Liver (tissue), 9 donors: ENCODE measurements around the gene PDE4D. TPM values are rescaled to one million over a fixed set of nuclear protein-coding genes. Genes with fewer than 3 reads are reported as not detected.

Experiments
- DNase-seq: peaks from one replicate; pipeline ENCODE4 v3.0.0-alpha.2; 2017; ENCODE audit warnings: low spot score
- H3K27ac ChIP-seq, 2 donors: one replicate each; pipeline ENCODE4 v1.7.0; 2013; ENCODE audit warnings: inconsistent platforms in 2 of 2, low read length in 2 of 2, control low read depth in 1 of 2, low read depth in 1 of 2, mild to moderate bottlenecking in 1 of 2
- H3K27me3 ChIP-seq, 4 donors: one replicate each; pipeline versions ENCODE4 v1.6.1 to v1.7.0; 2013; ENCODE audit warnings: low read length in 3 of 4, inconsistent platforms in 1 of 4, mild to moderate bottlenecking in 1 of 4, moderate library complexity in 1 of 4; ENCODE audit not compliant: control insufficient read depth in 4 of 4, insufficient read depth in 4 of 4
- H3K36me3 ChIP-seq, 4 donors: one replicate each; pipeline versions ENCODE4 v1.6.1 to v1.7.0; 2013; ENCODE audit warnings: low read length in 3 of 4, mild to moderate bottlenecking in 3 of 4, low read depth in 1 of 4, moderate library complexity in 1 of 4; ENCODE audit not compliant: control insufficient read depth in 4 of 4, insufficient read depth in 3 of 4
- H3K4me1 ChIP-seq, 4 donors: one replicate each; pipeline versions ENCODE4 v1.6.1 to v1.7.0; 2013; ENCODE audit warnings: low read length in 3 of 4, mild to moderate bottlenecking in 3 of 4, moderate library complexity in 1 of 4; ENCODE audit not compliant: control insufficient read depth in 4 of 4, insufficient read depth in 4 of 4
- H3K4me3 ChIP-seq, 3 donors: one replicate each; pipeline versions ENCODE4 v1.6.1 to v1.7.0; 2013; ENCODE audit warnings: low read length in 3 of 3, control low read depth in 1 of 3, low read depth in 1 of 3, mild to moderate bottlenecking in 1 of 3
- H3K9ac ChIP-seq, 2 donors: one replicate each; pipeline ENCODE4 v1.7.0; 2013; ENCODE audit warnings: low read length in 2 of 2, mild to moderate bottlenecking in 2 of 2, moderate library complexity in 2 of 2, control low read depth in 1 of 2, low read depth in 1 of 2
- H3K9me3 ChIP-seq, 4 donors: one replicate each; pipeline versions ENCODE4 v1.6.1 to v1.7.0; 2013; ENCODE audit warnings: low read length in 3 of 4; ENCODE audit not compliant: control insufficient read depth in 4 of 4
- FOXA1 ChIP-seq: IDR thresholded peaks from 2 replicates; pipeline ENCODE4 v1.6.1; 2016; ENCODE audit warnings: antibody characterized with exemption
- FOXA2 ChIP-seq: IDR thresholded peaks from 2 replicates; pipeline ENCODE4 v1.6.1; 2016; ENCODE audit warnings: antibody characterized with exemption
- GABPA ChIP-seq, 2 donors: IDR thresholded peaks in 1 of 2; conservative IDR thresholded peaks in 1 of 2; 2 replicates each; pipeline ENCODE4 v1.6.1; 2016; ENCODE audit warnings: antibody characterized with exemption in 2 of 2, mild to moderate bottlenecking in 1 of 2, moderate library complexity in 1 of 2
- HNF4G ChIP-seq: IDR thresholded peaks from 2 replicates; pipeline ENCODE4 v1.6.1; 2016; ENCODE audit warnings: antibody characterized with exemption
- JUND ChIP-seq, 2 donors: IDR thresholded peaks; 2 replicates each; pipeline ENCODE4 v1.6.1; 2016; ENCODE audit warnings: antibody characterized with exemption in 2 of 2
- NR2F2 ChIP-seq: IDR thresholded peaks from 2 replicates; pipeline ENCODE4 v1.6.1; 2016; ENCODE audit warnings: antibody characterized with exemption
- RAD21 ChIP-seq, 2 donors: IDR thresholded peaks; 2 replicates each; pipeline ENCODE4 v1.6.1; 2016; ENCODE audit warnings: antibody characterized with exemption in 2 of 2, mild to moderate bottlenecking in 2 of 2
- RXRA ChIP-seq, 2 donors: IDR thresholded peaks; 2 replicates each; pipeline ENCODE4 v1.6.1; 2017 to 2018; ENCODE audit warnings: antibody characterized with exemption in 2 of 2, mild to moderate bottlenecking in 1 of 2
- SP1 ChIP-seq: IDR thresholded peaks from 2 replicates; pipeline ENCODE4 v1.6.1; 2018; ENCODE audit warnings: antibody characterized with exemption, mild to moderate bottlenecking
- TAF1 ChIP-seq: conservative IDR thresholded peaks from 2 replicates; pipeline ENCODE4 v1.6.1; 2016; ENCODE audit warnings: antibody characterized with exemption, mild to moderate bottlenecking
- YY1 ChIP-seq: IDR thresholded peaks from 2 replicates; pipeline ENCODE4 v1.6.1; 2016; ENCODE audit warnings: antibody characterized with exemption, mild to moderate bottlenecking
- WGBS: extraction: QIAGEN DNeasy Blood & Tissue Kit; methylation state at CpG from one replicate; pipeline ENCODE4 v1.1.7; 2013; 5-methylcytosine and 5-hydroxymethylcytosine counted together
- polyA plus RNA-seq, 2 donors: library from polyadenylated mRNA; stranded (reverse) in 1 of 2; unstranded in 1 of 2; fragments of 200-250 nt in 1 of 2; fragments of >200 nt in 1 of 2; fragmentation: Nextera tagmentation in 1 of 2; extraction: Ambion mirVana in 1 of 2; gene quantifications; one replicate each; pipeline versions ENCODE4 v1.2.1 to v1.2.3, GENCODE V29; 2013 to 2015
- total RNA-seq, 2 donors: library from RNA; depleted of rRNA; stranded (reverse); fragments of >200 nt; gene quantifications; one replicate each; pipeline ENCODE4 v1.2.3, GENCODE V29; 2014
- TF ChIP-seq, protein P1 (sequence below): fragments of 150-350 bp; IDR thresholded peaks from 2 replicates; pipeline ENCODE4 v1.5.1; 2017; ENCODE audit warnings: improper control_type of control experiment, low read depth, low read length; ENCODE audit not compliant: missing input control
- TF ChIP-seq, protein P2 (sequence below): IDR thresholded peaks from 2 replicates; pipeline ENCODE4 v1.6.1; 2016; ENCODE audit warnings: antibody characterized with exemption
- TF ChIP-seq, protein P3 (sequence below): IDR thresholded peaks from 2 replicates; pipeline ENCODE4 v1.6.1; 2016; ENCODE audit warnings: antibody characterized with exemption
- TF ChIP-seq, protein P4 (sequence below): IDR thresholded peaks from 2 replicates; pipeline ENCODE4 v1.6.1; 2016; ENCODE audit warnings: antibody characterized with exemption
- TF ChIP-seq, protein P5 (sequence below): IDR thresholded peaks from 2 replicates; pipeline ENCODE4 v1.6.1; 2016; ENCODE audit warnings: antibody characterized with exemption, mild to moderate bottlenecking
- donor health status: healthy.
- donor health status: healthy.
- donor health status: healthy.
- donor health status: healthy.
- donor health status: healthy.

Gene PDE4D
- total and polyA plus RNA-seq, 4 donors: 0.67 to 11.9 (median 6.5) TPM

DNA sequence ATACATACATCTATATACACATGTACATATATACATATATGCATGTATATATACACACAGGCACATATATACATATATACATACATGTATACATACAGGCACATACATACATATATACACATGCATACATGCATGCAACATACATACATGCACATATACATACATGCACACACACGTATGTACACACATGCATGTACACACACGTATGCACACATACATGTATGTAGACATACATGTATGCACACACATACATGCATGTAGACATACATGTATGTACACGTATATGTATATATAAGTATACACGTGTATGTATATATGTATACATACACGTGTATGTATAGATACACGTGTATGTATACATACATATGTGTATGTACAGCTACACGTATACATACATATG, 693.7 kb downstream of the PDE4D start:
- TF ChIP-seq GABPA (IDR thresholded peaks at IDR 0.05 in 1 of 2, conservative IDR thresholded peaks at IDR 0.05 in 1 of 2) (no peak), RAD21 (IDR thresholded peaks at IDR 0.05) (no peak)
- TF ChIP-seq, protein P1, sequence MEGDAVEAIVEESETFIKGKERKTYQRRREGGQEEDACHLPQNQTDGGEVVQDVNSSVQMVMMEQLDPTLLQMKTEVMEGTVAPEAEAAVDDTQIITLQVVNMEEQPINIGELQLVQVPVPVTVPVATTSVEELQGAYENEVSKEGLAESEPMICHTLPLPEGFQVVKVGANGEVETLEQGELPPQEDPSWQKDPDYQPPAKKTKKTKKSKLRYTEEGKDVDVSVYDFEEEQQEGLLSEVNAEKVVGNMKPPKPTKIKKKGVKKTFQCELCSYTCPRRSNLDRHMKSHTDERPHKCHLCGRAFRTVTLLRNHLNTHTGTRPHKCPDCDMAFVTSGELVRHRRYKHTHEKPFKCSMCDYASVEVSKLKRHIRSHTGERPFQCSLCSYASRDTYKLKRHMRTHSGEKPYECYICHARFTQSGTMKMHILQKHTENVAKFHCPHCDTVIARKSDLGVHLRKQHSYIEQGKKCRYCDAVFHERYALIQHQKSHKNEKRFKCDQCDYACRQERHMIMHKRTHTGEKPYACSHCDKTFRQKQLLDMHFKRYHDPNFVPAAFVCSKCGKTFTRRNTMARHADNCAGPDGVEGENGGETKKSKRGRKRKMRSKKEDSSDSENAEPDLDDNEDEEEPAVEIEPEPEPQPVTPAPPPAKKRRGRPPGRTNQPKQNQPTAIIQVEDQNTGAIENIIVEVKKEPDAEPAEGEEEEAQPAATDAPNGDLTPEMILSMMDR: no peak
- TF ChIP-seq, protein P2, sequence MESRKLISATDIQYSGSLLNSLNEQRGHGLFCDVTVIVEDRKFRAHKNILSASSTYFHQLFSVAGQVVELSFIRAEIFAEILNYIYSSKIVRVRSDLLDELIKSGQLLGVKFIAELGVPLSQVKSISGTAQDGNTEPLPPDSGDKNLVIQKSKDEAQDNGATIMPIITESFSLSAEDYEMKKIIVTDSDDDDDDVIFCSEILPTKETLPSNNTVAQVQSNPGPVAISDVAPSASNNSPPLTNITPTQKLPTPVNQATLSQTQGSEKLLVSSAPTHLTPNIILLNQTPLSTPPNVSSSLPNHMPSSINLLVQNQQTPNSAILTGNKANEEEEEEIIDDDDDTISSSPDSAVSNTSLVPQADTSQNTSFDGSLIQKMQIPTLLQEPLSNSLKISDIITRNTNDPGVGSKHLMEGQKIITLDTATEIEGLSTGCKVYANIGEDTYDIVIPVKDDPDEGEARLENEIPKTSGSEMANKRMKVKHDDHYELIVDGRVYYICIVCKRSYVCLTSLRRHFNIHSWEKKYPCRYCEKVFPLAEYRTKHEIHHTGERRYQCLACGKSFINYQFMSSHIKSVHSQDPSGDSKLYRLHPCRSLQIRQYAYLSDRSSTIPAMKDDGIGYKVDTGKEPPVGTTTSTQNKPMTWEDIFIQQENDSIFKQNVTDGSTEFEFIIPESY: no peak
- TF ChIP-seq, protein P3, sequence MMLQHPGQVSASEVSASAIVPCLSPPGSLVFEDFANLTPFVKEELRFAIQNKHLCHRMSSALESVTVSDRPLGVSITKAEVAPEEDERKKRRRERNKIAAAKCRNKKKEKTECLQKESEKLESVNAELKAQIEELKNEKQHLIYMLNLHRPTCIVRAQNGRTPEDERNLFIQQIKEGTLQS: no peak
- no peak for DNase-seq
- Histone ChIP-seq H3K36me3 (no peaks in the 10 kb centered on the region), H3K27ac (no peak overlapping the region), H3K9ac (no peak overlapping the region), H3K9me3 (no peaks in the 10 kb centered on the region), H3K27me3 (no peaks in the 10 kb centered on the region), H3K4me1 (no peaks in the 10 kb centered on the region), H3K4me3 (no peak overlapping the region)
- 81% methylated on average over 7 of the region's 7 CpGs for WGBS

DNA sequence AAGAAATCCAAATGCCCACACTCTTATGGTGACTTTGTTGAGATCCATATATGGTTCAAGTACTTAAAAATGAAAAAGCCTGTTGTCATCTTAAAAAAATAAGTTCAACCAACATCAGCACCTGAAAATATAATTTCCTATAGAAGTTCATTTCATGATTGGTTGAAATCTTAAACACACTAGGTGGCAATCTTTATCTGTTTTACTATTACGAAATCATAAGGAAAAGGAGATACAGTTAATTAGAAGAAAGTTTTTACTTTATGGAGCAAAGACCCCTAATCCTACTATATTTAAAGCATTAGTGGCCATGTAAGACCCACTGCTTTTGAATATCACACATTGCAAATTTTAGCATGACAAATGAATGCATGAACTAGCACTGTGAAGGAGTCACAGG, 694.7 kb downstream of the PDE4D start:
- Histone ChIP-seq H3K9me3 (no peaks in the 10 kb centered on the region), H3K4me1 (no peaks in the 10 kb centered on the region), H3K4me3 (no peak overlapping the region), H3K9ac (no peak overlapping the region), H3K27me3 (no peaks in the 10 kb centered on the region), H3K36me3 (no peaks in the 10 kb centered on the region), H3K27ac (no peak overlapping the region)
- DNase-seq: no peak
- 87% methylated on average over 1 of the region's 1 CpG for WGBS
- TF ChIP-seq JUND (IDR thresholded peaks at IDR 0.05) (no peak), TAF1 (no peak)
- TF ChIP-seq, protein P4, sequence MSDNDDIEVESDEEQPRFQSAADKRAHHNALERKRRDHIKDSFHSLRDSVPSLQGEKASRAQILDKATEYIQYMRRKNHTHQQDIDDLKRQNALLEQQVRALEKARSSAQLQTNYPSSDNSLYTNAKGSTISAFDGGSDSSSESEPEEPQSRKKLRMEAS: no peak

DNA sequence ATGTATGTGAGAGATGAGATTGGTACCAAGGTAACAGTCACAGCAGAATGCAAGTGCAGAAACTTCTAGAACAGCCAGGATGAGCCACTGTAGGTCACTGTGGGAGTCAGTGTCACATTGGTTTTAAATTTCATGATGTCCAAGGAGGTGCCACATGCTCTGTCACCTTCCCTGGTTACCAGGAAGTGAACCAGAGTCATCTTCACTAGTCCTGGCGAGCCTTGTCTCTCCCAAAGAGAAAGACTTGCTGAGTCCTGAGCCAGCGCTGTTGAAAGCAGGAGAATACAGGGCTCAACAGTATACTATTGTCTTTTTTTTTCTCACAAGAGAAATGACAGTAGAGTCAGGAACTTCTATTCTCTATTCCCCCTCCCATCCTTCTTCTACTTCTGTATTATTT, 695.2 kb downstream of the PDE4D start:
- Histone ChIP-seq H3K9ac (no peak overlapping the region), H3K36me3 (no peaks in the 10 kb centered on the region), H3K9me3 (no peaks in the 10 kb centered on the region), H3K4me1 (no peaks in the 10 kb centered on the region), H3K4me3 (no peak overlapping the region), H3K27me3 (no peaks in the 10 kb centered on the region), H3K27ac (no peak overlapping the region)
- no peak for DNase-seq
- WGBS: 98% methylated on average over 2 of the region's 2 CpGs
- TF ChIP-seq, protein P5, sequence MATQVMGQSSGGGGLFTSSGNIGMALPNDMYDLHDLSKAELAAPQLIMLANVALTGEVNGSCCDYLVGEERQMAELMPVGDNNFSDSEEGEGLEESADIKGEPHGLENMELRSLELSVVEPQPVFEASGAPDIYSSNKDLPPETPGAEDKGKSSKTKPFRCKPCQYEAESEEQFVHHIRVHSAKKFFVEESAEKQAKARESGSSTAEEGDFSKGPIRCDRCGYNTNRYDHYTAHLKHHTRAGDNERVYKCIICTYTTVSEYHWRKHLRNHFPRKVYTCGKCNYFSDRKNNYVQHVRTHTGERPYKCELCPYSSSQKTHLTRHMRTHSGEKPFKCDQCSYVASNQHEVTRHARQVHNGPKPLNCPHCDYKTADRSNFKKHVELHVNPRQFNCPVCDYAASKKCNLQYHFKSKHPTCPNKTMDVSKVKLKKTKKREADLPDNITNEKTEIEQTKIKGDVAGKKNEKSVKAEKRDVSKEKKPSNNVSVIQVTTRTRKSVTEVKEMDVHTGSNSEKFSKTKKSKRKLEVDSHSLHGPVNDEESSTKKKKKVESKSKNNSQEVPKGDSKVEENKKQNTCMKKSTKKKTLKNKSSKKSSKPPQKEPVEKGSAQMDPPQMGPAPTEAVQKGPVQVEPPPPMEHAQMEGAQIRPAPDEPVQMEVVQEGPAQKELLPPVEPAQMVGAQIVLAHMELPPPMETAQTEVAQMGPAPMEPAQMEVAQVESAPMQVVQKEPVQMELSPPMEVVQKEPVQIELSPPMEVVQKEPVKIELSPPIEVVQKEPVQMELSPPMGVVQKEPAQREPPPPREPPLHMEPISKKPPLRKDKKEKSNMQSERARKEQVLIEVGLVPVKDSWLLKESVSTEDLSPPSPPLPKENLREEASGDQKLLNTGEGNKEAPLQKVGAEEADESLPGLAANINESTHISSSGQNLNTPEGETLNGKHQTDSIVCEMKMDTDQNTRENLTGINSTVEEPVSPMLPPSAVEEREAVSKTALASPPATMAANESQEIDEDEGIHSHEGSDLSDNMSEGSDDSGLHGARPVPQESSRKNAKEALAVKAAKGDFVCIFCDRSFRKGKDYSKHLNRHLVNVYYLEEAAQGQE: no peak
- no peak for TF ChIP-seq JUND (IDR thresholded peaks at IDR 0.05)
- no peak for TF ChIP-seq FOXA1
- TF ChIP-seq NR2F2: no peak
- TF ChIP-seq, protein P1: no peak
- TF ChIP-seq, protein P4: no peak
- no peak for TF ChIP-seq RXRA (IDR thresholded peaks at IDR 0.05)
- no peak for TF ChIP-seq SP1
- TF ChIP-seq FOXA2: no peak
- TF ChIP-seq TAF1: no peak
- no peak for TF ChIP-seq HNF4G
- no peak for TF ChIP-seq YY1
